ENCODE measurements around the gene SCN3A.

The SCN3A gene

DNA sequence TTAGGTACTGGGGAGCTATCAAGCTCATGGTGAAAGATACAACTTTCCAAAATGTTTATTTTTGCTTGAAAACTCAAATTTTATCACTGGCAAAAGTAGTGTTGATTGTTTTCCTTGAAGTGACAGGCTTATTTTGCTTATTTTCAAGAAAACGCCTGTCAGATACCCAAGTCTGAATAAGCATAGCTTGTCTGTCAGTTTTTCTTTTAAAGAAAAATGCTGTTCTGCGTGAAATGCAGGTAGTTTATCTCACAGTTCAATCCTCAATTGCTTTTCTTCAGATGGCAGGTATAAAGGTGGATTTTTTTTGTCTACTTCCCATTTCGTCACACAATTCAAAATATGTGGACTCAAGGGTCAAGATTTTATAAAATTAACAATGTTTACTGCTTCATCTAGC is 145.9 kb downstream of the SCN3A start:
- Mint-ChIP-seq H3K9me3 (peaks cover 7% of the 10 kb centered on the region), H3K27me3 (no peaks in the 10 kb centered on the region), H3K27ac (ENCODE audit: low read depth) (no peak overlapping the region), H3K36me3 (ENCODE audit: insufficient read depth) (no peaks in the 10 kb centered on the region), H3K4me3 (no peak overlapping the region), H3K4me1 (no peaks in the 10 kb centered on the region)
- DNase-seq (ENCODE audit: low spot score in 2 of 2), result no peak
- no peak for ATAC-seq (replicated peaks; ENCODE audit: extremely low read depth, poor library complexity, severe bottlenecking)

DNA sequence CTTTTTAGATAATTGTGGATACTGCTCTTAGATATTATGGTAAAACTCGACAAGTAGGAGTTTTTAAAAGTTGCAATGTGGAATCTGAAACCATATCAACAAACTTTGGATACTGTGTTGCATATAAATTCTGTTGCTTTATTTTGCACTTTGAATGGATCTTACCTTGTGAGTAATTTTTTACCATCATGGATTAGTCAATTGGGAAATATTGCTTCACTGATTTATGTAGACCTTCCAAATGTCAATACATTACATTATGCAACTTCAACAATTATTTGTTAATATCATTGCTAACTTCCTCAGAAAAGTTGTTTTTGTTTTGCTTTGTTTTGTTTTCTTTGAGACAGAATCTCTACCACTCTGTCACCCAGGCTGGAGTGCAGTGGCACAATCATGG is 146.5 kb downstream of the SCN3A start:
- ATAC-seq (replicated peaks; ENCODE audit: extremely low read depth, poor library complexity, severe bottlenecking) (no peak), DNase-seq (ENCODE audit: low spot score in 2 of 2) (no peak)
- no peak overlapping the region for H3K4me3 Mint-ChIP-seq
- H3K36me3 Mint-ChIP-seq (ENCODE audit: insufficient read depth), result no peaks in the 10 kb centered on the region
- no peaks in the 10 kb centered on the region for H3K4me1 Mint-ChIP-seq
- no peak overlapping the region for H3K27ac Mint-ChIP-seq (ENCODE audit: low read depth)
- no peaks in the 10 kb centered on the region for H3K27me3 Mint-ChIP-seq
- H3K9me3 Mint-ChIP-seq, result peaks cover 7% of the 10 kb centered on the region

DNA sequence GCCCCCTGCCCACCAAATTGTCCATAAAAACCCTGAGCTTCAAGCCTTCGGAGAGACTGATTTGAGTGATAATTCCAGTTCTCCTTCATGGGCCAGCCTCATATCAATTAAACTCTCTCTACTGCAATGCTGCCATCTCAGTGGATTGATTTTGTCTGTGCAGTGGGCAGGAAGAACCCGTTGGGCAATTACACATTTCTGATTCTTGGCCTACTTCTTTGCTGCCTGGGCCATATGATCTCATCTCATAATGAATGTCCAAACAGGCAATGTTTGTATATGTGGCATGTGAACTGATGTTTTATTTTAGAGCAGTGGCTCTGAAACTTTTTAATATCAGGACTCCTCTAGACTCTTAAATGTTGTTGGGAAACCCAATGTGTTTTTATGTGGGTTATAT is 147.3 kb downstream of the SCN3A start:
- DNase-seq (ENCODE audit: low spot score in 2 of 2) (no peak), ATAC-seq (replicated peaks; ENCODE audit: extremely low read depth, poor library complexity, severe bottlenecking) (no peak)
- no peaks in the 10 kb centered on the region for H3K27me3 Mint-ChIP-seq
- no peaks in the 10 kb centered on the region for H3K36me3 Mint-ChIP-seq (ENCODE audit: insufficient read depth)
- H3K4me3 Mint-ChIP-seq, result no peak overlapping the region
- H3K27ac Mint-ChIP-seq (ENCODE audit: low read depth), result no peak overlapping the region
- H3K9me3 Mint-ChIP-seq, result peaks cover 7% of the 10 kb centered on the region
- H3K4me1 Mint-ChIP-seq, result no peaks in the 10 kb centered on the region

DNA sequence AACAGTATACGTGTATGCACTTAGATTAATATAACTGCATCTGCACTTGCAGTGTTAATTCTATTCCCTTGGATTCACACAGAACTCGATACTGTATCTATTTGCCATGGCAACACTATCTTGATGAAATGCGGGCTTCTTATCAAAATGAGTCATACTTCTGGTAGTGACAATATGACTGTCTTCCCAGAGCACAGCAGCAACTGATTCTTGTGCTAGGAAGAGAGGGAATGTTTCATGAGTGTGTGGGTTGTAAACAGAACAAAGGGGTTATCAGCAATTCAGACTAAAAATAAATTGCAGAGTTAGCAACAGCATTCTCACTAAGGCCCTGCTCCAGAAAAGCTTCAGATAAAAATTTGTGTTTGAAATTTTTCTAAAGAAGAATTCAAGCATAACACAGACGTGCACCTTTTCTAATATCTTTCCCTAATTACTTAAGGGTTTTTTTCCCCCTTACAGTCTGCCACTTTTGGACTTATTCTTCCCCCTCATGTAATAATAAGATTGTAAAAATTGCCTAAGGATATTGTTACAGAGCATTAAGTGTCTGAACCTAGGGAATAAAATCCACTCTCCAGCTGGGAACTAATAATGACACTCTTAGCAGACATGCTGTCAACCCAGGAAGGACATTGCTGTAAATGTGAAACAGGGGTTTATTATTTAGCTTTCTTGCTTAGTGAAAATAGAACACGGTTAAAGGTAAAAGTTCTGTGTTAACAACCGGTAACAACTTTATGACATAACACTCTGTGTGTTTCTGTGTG is 148.6 kb downstream of the SCN3A start:
- Mint-ChIP-seq H3K27me3 (no peaks in the 10 kb centered on the region), H3K36me3 (ENCODE audit: insufficient read depth) (no peaks in the 10 kb centered on the region), H3K4me1 (no peaks in the 10 kb centered on the region), H3K27ac (ENCODE audit: low read depth) (no peak overlapping the region), H3K4me3 (no peak overlapping the region), H3K9me3 (no peaks in the 10 kb centered on the region)
- no peak for DNase-seq (ENCODE audit: low spot score in 2 of 2)
- ATAC-seq (replicated peaks; ENCODE audit: extremely low read depth, poor library complexity, severe bottlenecking), result no peak

DNA sequence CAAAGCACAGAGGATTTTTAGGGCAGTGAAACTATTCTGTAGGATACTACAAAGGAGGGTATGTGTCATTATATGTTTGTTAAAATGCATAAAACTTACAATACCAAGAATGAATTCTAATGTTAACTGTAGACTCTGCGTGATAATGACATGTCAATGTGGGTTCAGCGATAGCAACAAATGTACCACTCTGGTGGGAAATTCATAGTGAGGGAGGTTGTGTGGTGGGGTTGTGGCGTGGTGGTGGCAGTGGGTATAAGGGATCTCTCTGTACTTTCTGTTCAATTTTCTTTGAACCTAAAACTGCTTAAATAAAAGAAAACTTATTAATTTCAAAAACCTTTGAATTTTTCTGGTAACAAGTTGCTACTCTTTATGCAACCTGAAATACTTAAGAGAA is 149.2 kb downstream of the SCN3A start:
- Mint-ChIP-seq H3K9me3 (no peaks in the 10 kb centered on the region), H3K4me3 (no peak overlapping the region), H3K27ac (ENCODE audit: low read depth) (no peak overlapping the region), H3K36me3 (ENCODE audit: insufficient read depth) (no peaks in the 10 kb centered on the region), H3K4me1 (no peaks in the 10 kb centered on the region), H3K27me3 (no peaks in the 10 kb centered on the region)
- ATAC-seq (replicated peaks; ENCODE audit: extremely low read depth, poor library complexity, severe bottlenecking) (no peak), DNase-seq (ENCODE audit: low spot score in 2 of 2) (no peak)

DNA sequence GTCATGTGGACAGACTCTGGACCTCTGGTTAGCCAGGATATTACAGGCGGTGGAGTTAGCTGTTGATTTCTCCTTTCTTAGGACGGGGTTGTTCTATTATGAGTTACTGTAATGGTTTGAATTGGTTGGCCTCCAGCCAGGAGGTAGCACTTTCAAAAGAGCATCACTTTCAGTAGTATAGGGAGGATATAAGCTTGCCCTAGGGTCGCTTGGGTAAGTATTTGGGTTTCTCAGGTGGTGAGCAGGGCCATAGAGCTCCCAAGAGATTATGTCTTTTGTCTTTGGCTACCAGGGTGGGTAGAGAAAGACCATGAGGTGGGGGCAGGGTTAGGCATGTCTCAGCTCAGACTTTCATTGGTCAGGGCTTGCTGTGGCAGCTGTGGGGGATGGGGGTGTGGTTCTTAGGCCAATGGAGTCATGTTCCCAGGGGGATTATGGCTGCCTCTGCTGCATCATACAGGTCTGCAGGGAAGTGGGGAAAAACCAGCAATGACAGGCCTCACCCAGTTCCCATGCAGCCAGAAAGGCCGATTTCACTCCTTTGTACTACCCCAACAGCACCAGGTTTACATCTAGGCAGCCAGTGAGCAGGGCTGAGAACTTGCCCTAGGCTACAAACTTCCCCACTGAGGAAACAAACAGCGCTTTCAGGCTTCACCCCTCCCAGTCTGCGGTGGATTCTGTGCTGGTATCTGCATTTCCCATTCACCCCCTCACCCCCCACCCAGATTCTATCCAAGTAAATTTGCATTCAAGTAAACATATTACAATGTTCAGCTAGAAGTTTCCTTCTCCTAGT is 159.1 kb downstream of the SCN3A start:
- H3K9me3 Mint-ChIP-seq, result peaks cover 14% of the 10 kb centered on the region
- no peak overlapping the region for H3K27ac Mint-ChIP-seq (ENCODE audit: low read depth)
- H3K27me3 Mint-ChIP-seq, result no peaks in the 10 kb centered on the region
- no peak for DNase-seq (ENCODE audit: low spot score in 2 of 2)
- H3K4me3 Mint-ChIP-seq, result no peak overlapping the region
- no peaks in the 10 kb centered on the region for H3K4me1 Mint-ChIP-seq
- ATAC-seq (replicated peaks; ENCODE audit: extremely low read depth, poor library complexity, severe bottlenecking), result no peak
- peaks cover 2% of the 10 kb centered on the region for H3K36me3 Mint-ChIP-seq (ENCODE audit: insufficient read depth)
